ENCODE data around the gene ABCG1. TPM values are rescaled to one million over a fixed set of nuclear protein-coding genes. Genes with fewer than 3 reads are reported as not detected.

Gene ABCG1
- polyA plus RNA-seq, 4 donors: 6.0 to 10.2 (median 9.7) TPM

DNA sequence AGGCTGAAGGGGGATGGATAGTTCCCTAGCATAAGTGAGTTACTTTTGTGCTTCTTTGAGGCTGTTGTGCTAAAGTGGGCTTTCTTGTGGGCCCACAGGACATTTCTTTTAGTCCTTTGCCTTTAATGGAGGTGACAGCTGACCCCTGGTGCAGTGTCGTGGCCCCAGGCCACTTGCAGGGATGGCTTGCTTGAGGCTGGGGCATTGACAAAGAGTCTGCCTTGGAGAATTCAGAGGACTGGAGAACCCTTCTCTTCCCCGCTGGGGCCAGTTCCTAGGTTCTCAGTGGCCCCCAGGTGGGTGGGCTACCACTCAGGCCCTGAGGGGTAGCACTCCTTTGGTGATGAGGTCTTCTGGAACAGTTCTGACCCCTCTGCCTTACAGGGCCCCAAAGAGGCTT lies 12.8 kb downstream of the ABCG1 start:
- no peak for DNase-seq (ENCODE audit: low read depth in 4 of 4, low spot score in 3 of 4)

DNA sequence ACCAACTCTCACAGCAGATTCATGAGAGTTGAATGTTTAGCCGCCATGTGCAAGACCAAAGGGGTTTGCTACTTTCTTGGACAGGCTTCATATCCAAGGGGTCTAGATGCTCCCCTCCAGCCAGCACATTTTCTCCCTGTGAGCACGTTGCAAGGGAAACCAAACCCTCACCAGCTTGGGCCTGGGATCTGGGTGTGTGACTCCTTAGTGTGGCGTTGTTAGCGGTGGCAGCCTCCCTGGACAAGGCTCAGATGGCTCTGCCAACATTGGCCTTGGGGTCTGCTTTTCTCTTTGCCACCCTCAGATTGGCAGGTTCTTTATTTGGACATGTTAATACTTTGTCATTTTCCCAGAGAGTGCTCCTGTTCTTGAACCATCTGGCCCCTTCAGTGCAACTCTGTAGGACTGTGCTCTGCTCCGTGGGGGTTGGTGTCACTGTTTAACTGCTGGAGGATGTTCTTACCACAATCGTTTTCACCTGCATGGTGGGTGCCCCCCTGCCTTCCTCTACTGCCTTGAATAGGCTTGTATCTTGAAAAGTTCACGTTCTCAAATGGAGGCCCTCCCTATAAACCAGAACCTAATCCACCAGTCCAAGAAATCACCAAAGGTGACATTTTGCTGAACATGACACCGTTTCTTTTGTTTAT lies 13.4 kb downstream of the ABCG1 start:
- DNase-seq (ENCODE audit: low read depth in 4 of 4, low spot score in 3 of 4): no peak

DNA sequence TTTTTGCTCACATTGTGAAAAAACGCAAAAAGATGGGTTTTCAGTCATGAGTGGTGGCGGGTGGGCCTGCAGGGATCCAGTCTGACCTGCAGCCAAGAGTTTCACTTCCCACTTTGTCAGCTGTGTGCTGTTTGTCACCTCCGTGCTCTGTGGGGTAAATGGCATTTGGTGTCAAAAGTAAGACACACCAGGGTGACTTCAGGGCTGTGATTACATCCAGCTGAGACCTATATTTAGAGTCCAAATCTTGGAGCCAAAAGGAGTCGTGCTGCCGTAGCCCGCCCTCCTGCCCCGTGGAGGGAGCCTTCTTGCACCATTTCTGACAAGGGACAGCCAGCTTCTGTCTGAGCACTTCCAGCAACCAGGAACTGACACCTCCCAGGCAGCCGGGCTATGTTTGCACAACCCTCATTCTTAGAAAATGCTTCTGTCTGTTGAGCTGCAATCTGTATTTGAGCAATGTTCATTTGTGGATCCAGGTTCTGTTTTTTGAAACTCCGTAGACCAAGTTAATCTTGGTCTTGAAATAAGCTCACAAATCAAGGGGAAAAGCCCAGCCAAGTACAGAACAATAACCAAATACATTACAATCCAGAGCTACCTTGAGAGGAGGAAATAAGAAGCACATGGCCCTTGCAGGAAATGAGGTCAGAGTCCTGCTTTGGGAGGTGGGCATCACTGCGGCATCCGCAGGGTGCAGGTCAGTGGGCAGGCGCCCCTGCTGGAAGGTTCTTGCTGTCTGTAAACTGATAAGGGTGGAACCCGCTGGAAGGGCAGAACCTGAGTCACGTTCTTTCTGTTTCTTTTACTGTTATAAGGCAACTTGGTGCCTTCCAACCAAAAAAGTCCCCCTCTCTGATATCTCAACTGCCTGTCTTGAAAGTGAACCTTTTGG lies 14.4 kb downstream of the ABCG1 start:
- DNase-seq (ENCODE audit: low read depth in 4 of 4, low spot score in 3 of 4): no peak

DNA sequence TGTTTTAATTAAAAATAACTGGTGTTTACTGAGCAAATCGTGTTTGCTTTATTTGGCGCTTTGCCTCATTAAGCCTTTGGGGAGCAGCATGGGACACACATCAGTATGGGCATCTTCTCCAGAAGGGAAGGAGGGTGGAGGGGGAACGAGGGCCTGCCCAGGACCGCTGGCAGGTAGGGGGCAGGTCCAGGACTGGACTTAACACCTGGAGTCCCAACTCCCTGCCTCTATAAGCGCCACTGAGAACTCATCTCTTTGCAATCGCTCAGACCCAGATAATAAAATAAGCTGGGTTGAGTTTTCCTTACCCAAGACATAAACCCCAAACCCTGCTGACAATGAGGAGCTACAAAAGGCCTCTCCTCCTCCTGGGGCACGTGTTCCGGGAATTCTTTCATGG lies 15.1 kb downstream of the ABCG1 start:
- DNase-seq (ENCODE audit: low read depth in 4 of 4, low spot score in 3 of 4): no peak

DNA sequence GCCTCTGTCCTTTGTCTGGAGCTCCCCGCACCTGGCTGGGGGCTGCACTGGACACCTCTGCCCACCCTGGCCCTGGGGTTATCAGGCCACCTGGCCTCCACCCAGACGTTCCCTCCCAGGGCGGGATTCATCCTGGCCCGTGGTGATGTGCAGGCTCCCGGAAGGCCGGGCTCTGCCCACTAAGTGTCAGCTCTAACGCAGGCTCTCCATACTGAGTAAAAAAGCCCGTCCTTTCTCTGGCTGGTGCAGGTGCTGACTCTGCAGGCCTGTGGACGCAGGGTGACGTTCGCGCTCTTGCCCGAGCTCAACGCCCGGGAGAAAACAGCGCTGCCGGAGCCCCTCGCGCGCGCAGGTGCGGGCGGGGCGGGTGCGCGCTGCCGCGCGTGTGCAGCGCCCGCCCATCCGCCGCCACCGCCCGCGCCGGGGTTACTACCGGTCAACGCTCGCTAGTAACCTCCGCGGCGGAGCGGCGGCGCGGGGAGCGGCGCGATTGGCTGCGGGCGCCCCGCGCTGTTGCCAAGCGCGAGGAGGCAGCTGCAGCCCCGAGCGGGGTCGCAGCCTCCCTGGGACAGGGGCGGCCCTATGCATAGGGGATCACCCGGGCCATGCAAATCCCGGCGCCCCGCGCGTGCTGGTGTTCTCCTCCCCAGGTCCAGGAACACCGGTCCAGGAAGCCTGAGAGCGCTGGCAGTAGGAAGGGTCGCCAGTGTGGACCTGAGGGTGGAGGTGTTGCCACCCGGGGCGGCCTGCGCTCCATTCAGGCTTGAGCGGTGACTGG lies 15.7 kb downstream of the ABCG1 start:
- DNase-seq (ENCODE audit: low read depth in 4 of 4, low spot score in 3 of 4): no peak

DNA sequence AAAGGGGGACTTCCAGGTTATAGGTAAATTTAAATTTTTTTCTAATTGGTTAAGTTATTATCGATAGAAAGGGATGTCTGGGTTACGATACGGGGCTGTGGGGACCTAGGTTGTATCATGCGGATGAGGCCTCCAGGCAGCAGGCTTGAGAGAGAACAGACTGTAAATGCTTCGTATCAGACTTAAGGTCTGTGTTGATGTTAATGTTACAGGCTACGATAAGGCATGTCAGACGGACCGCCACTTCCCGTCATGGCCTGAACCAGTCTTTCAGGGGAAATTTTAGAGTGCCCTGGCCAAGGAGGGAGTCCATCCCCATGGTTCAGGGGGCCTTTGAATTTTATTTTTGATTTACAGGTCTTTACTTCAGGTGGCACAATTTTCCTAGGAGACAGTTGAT lies 16.7 kb downstream of the ABCG1 start:
- DNase-seq (ENCODE audit: low read depth in 4 of 4, low spot score in 3 of 4): no peak

DNA sequence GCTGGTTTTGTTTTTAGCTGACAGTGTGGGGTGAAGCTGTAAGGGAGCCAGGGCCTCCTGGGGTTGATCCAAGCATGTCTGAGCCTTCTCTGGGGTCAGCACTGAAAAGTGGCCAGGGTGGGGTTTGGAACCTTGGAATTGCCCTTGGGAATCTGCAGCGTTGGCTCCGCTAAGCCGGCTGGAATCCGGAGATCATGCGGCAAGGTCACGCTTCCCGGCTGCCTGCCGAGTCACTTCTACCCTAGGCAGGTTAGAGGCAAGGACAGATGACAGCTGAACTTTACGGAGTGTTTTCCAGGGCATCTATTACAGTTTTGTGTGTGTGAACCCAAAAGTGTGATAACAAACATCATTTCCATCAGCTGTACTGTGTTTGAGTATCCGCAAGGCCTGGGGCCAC lies 17.1 kb downstream of the ABCG1 start:
- no peak for DNase-seq (ENCODE audit: low read depth in 4 of 4, low spot score in 3 of 4)

DNA sequence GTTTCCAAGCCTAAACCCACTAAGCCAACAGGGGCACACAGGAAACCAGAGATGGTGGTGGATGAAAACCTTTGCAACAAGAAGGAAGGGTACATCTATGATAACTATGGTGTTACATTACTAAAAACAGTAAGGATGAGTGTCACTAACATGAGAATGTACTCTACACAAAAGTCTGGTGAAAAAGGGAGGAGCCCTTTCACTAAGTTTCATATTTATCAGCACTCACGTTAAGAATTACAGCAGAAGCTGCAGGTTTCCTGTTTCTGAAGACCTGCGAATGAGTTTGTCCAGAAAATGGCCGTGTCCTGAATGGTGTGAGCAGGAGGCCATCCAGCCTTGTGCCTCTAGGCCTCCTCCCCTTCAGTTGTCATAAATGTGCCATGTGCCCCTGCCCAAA lies 17.8 kb downstream of the ABCG1 start:
- DNase-seq (ENCODE audit: low read depth in 4 of 4, low spot score in 3 of 4): no peak

DNA sequence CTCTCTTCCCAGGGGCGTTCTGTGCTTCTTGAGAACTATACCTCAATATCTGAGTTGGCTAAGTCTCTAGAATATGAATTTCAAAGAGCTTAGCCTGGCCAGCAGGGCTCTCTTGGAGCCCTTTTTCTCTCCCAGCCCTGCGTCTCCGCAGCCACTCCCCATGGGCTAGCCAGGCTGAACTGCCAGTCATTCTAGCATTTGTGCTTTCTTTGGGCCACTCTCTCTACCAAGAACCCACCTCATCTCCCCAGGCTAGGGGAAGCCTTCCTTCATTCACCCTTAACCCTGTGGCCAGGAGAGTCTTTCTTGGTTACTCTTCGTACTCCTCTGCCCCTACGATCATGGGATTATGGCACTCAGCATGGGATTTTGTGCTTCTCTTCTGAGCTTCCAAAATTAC lies 18.2 kb downstream of the ABCG1 start:
- no peak for DNase-seq (ENCODE audit: low read depth in 4 of 4, low spot score in 3 of 4)

DNA sequence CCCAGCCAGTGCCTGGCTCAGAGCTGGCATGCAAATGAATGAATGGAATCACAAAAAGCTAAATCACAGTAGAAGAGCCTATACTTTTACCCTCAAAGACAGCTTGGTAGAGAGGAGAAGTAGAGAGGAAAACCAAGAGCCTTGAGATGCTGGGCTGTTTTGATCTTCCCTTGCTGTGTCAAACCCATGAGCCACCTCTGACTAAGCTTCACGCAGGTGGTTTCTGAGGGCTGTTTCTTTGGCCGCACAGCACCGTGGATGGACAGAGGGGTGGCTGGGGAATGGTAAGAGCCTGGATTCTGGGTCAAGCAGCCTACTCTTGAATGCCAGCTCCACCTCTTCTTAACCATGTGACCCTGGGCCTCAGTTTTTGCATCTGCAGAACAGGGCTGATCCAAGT lies 18.6 kb downstream of the ABCG1 start:
- no peak for DNase-seq (ENCODE audit: low read depth in 4 of 4, low spot score in 3 of 4)

DNA sequence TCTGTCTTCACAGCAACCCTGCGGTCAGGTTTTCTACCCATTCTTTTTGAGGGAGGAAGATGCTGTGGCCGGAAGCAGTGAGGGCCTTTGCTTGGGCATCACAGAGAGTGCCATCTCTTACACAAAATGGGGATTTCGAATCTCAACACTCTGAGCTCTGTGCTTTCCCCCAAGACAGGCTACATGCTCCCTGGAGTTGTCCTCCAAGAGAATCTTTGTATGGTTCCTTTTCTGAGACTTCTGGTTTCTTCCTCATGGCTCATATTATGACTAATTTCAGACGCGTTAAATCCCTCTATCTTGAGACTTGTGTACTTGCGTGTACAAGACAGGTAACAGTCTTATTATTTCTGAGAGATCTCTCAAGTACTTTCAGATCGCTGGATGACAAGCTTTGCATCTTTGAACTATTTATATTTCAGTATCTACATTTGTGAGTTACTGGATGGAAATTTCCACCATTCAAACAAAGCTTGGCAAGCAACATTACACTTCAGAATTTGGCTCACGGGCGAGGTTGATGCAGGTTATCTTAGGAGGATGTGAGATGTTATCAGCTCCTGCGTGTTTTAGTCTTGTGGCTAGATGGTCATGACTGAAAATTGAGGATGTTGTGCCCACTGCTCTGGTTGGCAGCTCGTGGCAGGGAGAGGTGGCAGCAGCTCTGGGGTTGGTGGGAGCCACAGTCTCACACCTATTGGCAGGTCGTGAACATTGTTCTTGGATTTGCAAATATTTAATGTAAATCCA lies 19.4 kb downstream of the ABCG1 start:
- no peak for DNase-seq (ENCODE audit: low read depth in 4 of 4, low spot score in 3 of 4)

DNA sequence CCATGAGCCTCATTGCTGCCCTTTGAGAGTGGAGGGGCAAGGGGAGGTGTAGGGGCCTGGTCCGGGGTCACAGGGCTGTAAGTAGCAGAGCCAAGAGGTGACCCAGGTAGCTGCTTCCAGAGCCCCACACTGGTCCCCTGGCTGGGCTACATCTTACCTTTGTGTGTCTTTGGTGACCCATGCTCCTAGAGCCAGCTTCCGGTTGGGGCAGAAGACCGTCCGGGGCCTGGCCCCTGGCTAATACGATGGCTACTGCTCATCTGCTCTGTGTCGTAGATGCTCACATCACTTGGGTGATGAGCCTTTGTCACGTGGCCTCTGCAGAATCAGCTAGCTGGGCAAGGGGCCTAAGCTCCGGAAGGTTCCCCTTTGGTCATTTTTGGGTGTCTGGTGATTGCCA lies 20.6 kb downstream of the ABCG1 start:
- no peak for DNase-seq (ENCODE audit: low read depth in 4 of 4, low spot score in 3 of 4)

DNA sequence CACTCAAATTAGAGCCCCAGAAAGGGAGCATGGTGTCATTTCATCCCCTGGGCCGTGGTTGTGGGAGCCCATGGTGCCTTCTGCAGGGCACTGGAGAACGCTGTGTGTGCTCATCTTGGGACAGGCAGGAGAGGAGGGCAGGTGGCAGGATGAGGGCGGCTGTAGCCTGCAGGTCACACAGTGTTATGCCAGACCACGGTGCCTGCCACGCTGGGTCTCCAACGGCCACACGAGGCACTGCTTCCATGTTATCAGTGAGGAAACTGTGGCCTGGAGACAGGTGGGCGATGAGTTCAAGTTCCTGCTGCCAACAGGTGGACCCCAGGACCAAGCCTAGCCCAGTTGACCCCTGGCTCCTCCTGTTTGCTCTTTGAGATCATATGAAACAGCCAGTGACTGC lies 21.0 kb downstream of the ABCG1 start:
- no peak for DNase-seq (ENCODE audit: low read depth in 4 of 4, low spot score in 3 of 4)

DNA sequence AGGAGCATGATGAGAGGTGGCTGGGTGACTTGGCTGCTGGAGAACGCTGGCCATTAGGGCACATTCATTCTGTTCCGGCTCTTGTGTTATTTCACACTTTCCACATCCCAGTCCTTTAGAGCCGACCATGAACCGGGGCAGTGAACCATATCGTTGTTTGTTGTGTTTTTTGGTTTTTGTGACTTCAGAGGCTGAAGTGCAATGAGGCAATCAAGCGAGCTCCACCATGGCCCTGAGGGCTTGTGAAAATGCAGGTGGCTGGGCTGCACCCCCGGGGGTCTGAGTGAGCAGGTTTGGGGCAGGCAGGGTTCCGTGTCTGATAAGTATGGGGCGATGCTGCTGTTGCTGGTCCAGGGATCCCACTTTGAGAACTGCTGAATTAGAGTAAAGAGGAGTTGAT lies 23.7 kb downstream of the ABCG1 start:
- no peak for DNase-seq (ENCODE audit: low read depth in 4 of 4, low spot score in 3 of 4)

DNA sequence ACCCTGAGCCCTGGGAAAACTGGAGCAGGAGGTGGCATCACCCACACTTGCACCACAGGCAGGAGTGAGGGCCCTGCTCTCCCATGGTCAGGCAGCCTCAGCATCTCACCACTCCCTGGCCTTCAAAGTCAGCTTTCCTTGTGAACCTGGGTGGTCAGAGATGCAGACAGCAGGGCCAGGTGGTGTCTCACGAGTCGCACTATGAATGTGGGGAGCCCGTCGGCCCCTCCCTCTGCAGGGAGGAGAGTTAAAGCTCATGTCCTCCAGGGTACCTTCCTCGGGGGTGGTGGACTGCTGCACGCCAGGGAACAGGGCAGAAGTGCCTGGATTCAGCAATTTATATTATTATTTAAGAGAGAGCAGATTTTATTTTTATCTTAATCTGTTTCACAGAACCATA lies 24.1 kb downstream of the ABCG1 start:
- DNase-seq (ENCODE audit: low read depth in 4 of 4, low spot score in 3 of 4): no peak

DNA sequence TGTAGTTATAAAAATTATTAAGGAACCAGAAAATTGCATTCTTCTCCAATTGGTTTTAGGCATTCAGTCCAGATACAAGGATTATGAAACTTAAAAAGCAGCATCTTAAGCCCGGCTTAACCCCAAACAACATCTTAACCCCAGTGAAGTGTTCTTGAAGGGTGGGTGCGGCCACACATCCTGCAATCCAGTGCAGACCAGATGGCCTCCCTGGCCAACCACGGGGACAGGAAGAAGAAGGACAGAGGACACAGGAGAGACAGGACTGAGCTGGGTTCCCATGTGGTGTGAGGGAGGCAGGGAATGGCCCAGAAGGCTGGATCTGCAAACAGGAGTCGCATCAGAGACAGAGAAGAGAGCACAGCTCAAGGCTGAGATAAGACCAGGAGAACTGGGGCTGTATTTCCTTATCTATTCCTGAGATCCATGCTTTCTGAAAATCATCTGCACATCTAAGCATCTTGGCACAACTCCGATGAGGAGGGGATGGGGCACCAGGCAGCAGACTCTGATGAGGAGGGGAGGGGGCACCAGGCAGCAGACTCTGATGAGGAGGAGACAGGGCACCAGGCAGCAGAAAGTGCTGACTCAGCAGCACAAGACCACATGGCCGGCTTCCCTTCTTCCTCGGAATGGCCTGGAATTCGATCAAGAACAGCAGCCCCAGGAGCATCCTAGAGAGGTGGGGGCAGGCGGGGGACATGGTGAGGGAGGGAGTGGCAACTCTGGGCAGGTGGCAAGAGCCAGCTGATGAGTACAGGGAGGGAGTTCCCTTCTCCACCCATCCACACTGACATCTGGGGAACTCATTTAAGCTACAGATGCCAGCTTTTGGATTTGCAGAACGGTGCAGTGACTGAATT lies 26.6 kb downstream of the ABCG1 start:
- DNase-seq (ENCODE audit: low read depth in 4 of 4, low spot score in 3 of 4): no peak

DNA sequence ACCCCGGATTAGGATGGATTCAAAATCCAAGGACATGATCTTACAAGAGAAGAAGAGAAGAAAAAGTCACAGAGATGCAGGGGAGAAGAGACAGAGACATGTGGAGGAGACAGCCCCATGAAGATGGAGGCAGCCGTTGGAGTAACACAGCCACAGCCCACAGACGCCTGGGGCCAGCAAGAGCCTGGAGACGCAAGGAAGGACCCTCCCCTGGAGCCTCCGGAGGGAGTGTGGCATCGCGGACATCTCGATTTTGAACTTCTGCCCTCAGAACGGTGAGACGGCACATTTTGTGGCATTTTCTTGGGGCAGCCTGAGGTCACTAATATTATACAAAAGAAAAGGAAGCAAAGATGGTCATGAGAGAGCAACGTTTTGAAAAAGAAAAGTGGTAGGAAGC lies 28.8 kb downstream of the ABCG1 start:
- no peak for DNase-seq (ENCODE audit: low read depth in 4 of 4, low spot score in 3 of 4)

DNA sequence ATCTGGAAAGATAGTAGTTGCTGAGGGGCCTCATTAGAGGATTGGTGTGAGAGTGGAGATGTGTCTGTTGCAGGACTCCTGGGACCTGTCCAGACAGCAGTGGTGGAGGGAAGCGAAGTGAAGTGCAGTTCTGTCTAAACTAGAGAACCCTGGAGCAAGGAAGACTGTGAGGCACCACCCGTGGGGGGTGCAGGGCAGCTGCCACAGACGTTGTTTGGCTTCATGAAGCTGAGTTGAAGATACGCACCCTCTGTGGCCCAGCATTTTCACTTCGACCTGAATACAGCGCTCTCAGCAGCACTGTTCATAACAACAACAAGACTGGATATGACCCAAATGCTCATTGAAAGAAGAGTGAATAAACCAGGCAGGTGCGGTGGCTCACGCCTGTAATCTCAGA lies 29.3 kb downstream of the ABCG1 start:
- DNase-seq (ENCODE audit: low read depth in 4 of 4, low spot score in 3 of 4): no peak

DNA sequence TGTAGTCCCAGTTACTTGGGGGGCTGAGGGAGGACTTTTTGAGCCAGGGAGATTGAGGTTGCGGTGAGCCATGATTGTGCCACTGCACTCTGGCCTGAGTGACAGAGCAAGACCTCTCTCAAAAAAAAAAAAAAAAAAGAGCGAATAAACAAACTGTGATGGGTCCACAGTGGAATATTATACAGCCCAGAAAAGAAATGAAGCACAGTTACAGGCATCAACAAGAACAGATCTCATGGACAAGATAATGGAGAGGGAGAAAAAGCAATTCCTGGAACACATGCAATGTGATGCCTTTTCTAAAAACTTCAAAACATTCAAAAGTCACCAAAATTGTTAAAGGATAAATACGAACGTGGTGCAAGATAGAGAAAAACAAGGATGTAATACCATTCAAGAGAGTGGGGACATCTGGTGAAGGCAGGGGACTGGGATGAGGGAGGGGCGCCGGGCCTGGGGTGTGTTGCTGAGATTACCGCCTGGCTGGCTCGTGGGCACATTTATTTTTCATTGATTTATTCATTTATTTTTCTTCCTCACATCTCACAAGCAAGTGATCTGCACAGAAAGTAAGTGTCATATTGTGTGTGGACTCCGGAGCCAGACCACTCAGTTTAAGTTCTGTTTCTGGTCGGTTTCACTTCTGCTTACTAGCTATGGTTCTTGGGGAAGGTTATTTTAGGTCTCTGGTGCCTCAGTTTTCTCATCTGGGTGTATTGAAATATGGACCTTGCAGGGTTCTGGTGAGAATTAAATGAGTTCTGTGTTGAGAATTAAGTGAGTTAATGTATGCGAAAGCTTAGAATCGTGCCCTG lies 30.1 kb downstream of the ABCG1 start:
- DNase-seq (ENCODE audit: low read depth in 4 of 4, low spot score in 3 of 4): no peak

Measured in left renal pelvis (tissue), 4 donors.